ENCODE results near the gene RRAS2.
"Not testable (repeated sequence)": the region's sequence is repeated elsewhere in the genome, so short reads cannot be mapped to it uniquely, and the experiment has no call there.

RRAS2 gene

DNA sequence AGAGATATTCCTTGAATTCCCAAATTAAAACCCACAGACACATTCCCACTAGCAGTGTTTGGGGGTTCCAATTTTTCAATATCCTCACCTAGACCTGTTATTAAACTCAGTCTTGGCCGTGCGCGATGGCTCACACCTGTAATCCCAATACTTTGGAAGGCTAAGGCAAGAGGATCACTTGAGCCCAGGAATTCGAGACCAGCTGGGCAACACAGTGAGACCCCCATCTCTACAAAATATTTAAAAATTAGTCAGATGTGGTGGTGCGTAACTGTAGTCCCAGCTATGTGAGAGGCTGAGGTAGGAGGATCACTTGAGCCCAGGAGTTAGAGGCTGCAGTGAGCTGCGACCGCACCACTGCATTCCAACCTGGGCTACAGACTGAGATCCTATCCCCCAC is 53.3 kb downstream of the RRAS2 start:
- TF ChIP-seq, protein P1, sequence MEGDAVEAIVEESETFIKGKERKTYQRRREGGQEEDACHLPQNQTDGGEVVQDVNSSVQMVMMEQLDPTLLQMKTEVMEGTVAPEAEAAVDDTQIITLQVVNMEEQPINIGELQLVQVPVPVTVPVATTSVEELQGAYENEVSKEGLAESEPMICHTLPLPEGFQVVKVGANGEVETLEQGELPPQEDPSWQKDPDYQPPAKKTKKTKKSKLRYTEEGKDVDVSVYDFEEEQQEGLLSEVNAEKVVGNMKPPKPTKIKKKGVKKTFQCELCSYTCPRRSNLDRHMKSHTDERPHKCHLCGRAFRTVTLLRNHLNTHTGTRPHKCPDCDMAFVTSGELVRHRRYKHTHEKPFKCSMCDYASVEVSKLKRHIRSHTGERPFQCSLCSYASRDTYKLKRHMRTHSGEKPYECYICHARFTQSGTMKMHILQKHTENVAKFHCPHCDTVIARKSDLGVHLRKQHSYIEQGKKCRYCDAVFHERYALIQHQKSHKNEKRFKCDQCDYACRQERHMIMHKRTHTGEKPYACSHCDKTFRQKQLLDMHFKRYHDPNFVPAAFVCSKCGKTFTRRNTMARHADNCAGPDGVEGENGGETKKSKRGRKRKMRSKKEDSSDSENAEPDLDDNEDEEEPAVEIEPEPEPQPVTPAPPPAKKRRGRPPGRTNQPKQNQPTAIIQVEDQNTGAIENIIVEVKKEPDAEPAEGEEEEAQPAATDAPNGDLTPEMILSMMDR (IDR thresholded peaks at IDR 0.05; ENCODE audit: control insufficient read depth, insufficient read depth, low read depth, low read length, missing control alignments) = no peak
- no peak for DNase-seq (ENCODE audit: low read depth)
- no peak overlapping the region for H3K4me3 ChIP-seq (ENCODE audit: control insufficient read depth, low read depth, low read length)

DNA sequence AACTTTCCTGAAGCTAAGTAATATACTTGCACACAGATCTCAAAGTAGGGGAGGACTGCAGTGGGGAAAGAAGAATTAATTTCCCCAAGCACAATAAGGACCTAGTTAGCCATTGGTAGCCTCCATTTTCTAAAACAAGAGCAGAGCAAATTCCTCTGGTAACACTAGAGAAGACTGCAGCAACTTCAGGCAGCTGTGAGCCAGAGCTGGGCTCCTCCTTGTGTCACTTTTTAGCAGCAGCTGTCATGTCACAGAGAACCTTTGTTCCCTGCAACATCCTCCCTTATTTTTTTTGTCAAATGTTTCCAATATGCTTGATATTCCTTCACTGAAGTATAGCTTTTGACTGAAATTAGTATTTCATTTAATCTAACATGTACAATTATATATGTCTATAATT is 54.4 kb downstream of the RRAS2 start:
- TF ChIP-seq, protein P1 (IDR thresholded peaks at IDR 0.05; ENCODE audit: control insufficient read depth, insufficient read depth, low read depth, low read length, missing control alignments) = no peak
- DNase-seq (ENCODE audit: low read depth) = no peak
- H3K4me3 ChIP-seq (ENCODE audit: control insufficient read depth, low read depth, low read length) = no peak overlapping the region

DNA sequence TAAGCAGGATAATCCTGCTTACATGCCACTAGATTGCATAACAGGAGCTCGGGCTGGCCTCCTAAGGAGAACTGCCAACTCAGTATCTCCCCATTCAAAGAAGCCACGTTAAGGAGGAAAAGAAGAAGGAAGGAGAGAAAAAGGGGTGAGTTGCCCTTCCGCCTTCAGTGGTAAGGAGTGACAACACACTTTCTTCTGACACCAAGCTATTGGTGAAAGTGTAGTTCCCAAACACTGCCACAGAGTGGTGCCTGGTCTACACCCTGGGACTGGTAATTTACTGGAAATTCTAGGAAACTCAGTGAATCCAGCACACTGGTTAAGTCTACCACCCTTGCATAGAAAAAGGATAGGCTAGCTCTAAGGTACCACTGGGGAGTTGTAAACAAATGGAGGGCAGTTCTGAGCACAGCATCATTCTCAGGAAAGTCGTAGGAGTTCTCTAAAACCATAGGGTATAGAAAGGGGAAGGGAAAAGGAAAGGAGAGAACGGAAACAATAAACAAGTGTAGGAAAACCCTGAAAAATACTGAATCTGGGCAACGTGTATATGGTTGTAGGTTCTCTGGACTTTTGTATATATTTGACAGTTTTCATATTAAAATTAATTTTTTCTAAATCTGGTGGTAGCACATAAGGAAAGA is 58.2 kb downstream of the RRAS2 start:
- TF ChIP-seq, protein P1 (IDR thresholded peaks at IDR 0.05; ENCODE audit: control insufficient read depth, insufficient read depth, low read depth, low read length, missing control alignments) = peak; percentile 86
- peak; percentile 51 for DNase-seq (ENCODE audit: low read depth)
- no peak overlapping the region for H3K4me3 ChIP-seq (ENCODE audit: control insufficient read depth, low read depth, low read length)

DNA sequence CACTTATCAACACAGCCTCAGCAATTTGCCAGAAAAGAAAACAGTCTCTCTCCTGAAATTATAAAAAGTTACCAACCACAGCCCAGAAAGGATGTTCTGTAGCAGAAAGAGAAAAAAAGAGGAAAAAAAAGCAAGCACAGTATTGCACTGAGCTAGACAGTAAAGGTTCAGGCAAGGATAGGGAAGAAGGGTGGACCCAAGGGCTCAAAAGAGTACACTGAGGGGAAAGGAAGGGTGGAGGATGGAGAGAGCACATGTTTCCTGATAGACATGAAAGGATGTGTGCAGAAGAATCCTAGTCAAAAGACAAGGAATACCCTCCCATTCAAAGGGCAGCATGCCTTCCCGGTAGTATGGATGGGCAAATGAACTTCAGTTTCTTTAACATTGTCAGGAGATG is 59.1 kb downstream of the RRAS2 start:
- TF ChIP-seq, protein P1 (IDR thresholded peaks at IDR 0.05; ENCODE audit: control insufficient read depth, insufficient read depth, low read depth, low read length, missing control alignments) = no peak
- no peak for DNase-seq (ENCODE audit: low read depth)
- no peak overlapping the region for H3K4me3 ChIP-seq (ENCODE audit: control insufficient read depth, low read depth, low read length)

DNA sequence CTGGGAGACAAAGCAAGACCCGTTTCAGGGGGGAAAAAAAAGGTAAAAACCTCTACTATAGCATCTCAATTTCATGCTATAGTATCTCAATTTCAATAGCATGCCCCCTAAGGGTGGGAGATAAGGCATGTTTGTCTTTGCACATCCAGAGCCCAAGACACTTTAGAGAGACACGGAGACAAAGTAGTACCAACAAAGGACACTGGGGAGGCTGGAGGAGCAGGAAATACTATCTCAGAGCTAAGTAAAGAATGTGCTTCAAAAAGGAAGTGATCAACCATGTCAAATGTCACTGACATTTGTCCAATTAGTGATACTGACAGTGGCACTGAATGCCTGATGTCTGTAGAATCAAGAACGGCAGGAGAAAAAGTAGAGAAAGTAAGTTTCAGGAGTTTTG is 68.6 kb downstream of the RRAS2 start:
- no peak for DNase-seq (ENCODE audit: low read depth)
- H3K4me3 ChIP-seq (ENCODE audit: control insufficient read depth, low read depth, low read length) = no peak overlapping the region
- TF ChIP-seq, protein P1 (IDR thresholded peaks at IDR 0.05; ENCODE audit: control insufficient read depth, insufficient read depth, low read depth, low read length, missing control alignments) = no peak

DNA sequence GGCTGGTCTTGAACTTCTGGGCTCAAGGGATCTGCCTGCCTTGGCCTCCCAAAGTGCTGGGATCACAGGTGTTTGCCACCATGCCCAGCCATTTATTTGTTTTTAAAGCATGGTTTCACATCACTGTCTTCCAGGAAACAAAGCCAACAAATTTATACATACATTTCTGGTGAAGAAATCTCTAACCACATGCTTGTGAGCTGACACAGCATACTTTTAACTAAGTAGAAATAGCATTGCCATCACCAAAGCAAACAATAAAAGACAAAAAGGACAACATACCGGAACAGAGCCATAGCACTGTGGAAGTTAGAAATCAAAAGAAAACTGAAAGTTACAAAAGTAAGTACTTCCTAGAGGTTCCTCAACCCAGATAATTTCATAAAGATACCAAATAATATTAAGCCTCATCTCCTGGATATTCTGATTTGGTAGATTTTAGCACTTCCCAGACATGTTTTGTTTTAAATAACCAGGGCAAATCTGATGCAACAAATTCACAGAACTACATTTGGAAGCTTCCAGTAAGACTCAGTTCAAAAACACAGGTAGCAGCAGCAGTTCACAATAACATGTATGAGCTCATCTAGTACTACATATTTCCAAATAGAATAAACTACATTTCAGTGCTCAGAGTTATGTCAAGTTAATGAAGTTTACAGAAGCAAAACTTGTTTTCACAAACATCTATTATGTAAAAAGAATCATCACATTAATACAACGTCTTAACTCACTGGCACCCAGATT is 70.6 kb downstream of the RRAS2 start:
- H3K4me3 ChIP-seq (ENCODE audit: control insufficient read depth, low read depth, low read length) = no peak overlapping the region
- DNase-seq (ENCODE audit: low read depth) = peak; percentile 43
- TF ChIP-seq, protein P1 (IDR thresholded peaks at IDR 0.05; ENCODE audit: control insufficient read depth, insufficient read depth, low read depth, low read length, missing control alignments) = no peak

DNA sequence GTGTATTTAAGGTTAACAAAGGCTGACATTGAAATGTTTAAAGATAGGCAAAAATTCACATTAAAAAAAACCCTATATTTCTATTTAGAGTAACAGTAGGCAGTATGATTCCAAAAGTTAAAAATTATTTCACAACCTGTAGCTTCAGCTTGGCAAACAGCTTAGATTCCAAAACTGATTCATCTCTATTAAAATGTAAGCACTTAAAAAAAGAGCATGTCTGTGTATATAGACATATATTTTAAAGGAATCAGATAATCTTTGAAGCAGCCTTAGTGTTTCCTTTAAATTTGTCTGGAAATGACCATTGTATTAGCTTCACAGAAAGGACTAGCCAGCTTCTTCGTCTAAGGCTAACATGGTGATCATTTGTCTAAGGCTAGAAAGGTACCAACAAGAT is 80.1 kb downstream of the RRAS2 start:
- DNase-seq (ENCODE audit: low read depth); H3K4me3 ChIP-seq (ENCODE audit: control insufficient read depth, low read depth, low read length): not testable (repeated sequence)

Data from AG09309 (cell line).